GM19240 (cell line): ENCODE results near the gene MTNR1B.
A peak's percentile ranks its signal among the peaks of the same experiment; 100 is the strongest.

Experiments used
- DNase-seq: peaks from one replicate; pipeline ENCODE4 v3.0.0; 2011; ENCODE audit warnings: low spot score; ENCODE audit not compliant: insufficient read length

MTNR1B gene

DNA sequence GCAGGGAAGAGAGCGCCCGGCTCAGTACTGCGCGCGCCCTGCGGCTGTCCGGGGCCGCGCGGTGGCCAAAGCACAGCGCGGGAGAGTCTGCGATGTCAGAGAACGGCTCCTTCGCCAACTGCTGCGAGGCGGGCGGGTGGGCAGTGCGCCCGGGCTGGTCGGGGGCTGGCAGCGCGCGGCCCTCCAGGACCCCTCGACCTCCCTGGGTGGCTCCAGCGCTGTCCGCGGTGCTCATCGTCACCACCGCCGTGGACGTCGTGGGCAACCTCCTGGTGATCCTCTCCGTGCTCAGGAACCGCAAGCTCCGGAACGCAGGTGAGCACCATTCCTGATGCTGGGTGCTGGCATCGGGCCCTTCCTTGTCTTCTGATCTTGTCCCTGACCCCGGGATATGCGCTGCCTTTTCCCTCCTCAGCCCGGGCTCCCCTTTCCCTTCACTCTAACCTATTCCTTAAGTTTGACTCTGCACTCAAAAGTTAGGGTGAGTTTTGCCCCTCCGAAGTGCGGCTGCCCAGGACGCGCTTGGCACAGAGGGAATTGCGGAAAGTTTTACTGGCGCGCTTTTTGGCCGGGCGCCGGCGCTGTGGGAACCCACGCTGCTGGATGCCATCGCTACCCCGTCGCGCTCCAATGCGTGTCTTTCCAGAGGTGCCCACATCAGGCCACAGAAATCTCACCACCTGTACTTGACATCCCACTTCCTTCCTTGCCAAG, at the start of gene MTNR1B:
Gene MTNR1B (plus strand): TSS at position 18 of the 714 bp plus-strand sequence. CDS start 75 bp downstream, at position 93.
- no peak for DNase-seq

DNA sequence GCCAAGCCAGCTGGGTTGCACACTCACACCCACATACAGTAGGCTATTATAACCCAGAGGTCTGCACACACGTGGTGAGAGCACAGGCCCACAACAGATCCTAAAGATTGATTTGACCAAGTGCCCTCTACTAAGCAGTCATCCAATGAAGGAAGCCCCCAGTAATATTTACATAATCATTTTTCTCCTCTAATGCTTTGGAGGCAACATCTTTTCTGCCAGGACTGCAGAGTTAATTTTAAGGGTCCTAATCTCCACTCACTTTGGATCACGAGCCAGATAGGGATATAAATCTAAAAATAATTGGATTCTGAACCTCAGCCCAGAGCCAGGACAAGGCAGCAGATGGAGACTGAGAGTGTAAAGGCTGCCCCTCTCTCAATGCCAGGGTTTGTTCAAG, 49.1 kb upstream of the MTNR1B start:
- no peak for DNase-seq

GRCh38 chr11:92922731-92923130, 46.7 kb upstream of the MTNR1B start:
- no peak for DNase-seq

GRCh38 chr11:92929246-92929645, 40.2 kb upstream of the MTNR1B start:
- no peak for DNase-seq

DNA sequence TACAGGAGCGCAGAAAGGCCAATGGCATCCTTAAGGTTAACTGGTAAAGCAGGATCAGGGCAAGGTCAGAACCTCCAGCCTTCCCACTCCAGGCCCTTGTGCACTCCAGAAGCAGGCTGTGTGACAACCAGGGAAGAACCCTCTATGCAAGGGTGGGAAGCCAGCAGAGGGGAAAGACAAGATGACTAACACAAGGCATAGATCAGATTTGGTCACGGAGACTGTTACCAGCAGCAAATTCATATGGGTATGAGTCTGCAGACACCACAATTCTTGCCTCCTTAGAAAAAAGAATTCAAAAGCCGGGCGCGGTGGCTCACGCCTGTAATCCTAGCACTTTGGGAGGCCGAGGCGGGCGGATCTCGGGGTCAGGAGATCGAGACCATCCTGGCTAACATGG, 39.8 kb upstream of the MTNR1B start:
- DNase-seq = no peak

GRCh38 chr11:92931746-92932422, 37.6 kb upstream of the MTNR1B start:
- DNase-seq = no peak

DNA sequence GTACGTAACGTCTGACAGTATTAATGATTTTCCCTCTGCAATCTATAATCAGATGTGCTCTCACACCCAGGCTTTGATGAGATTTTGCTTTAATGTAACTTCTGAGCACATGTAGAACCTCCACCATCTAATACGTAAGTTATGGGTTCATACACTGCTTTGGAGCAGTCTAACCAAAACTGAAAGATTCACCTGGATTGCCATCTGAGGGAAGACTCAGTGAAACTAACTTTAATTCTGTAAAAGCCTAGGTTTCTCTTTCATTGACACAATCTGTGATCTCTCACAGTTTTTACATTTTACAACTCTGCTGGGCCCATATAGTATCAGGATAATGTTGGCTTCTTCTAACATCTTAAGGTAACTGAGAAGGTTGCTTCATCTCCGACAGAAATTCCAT, 30.1 kb upstream of the MTNR1B start:
- DNase-seq = no peak

DNA sequence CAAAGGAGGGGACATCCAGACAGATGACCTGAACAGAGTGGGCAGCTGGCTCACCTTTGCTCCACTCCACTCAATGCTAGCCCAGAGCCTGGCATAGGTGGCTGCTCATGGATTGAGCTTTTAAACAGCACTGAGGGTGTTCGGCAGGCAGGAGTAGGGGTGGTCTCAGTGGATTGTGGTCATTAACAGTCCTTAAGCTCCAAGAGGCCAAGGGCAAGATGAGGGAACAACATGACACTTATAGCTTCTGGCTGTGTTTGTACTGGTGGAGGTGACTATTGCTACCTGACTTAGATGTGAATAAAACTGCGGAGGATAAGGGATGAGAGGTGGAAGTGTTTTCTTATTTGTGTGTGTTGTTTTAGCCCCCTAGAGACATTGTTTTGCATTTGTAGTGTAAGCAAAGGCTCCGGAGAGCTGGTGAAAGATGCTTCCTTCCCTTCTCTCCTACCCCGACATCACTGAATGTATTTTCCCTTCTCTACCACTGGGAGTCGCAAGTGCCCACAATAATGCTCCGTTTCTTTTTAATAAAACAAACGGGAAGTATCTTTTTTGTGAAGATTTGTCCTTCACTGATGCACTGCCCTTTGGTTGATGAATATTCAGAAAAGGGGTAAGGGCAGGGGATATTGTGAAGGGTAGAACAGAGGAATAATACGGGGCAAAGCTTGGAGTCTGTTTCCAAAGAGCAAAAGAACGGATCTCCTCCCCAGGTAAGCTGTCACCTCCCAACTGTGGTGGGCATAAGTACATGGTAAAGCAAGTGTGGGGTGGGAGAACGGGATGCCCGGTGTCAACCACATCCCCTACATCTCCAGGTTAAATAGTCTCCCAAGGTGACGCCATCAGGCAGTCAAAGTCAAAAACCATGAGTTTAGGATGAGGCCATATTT, 27.5 kb upstream of the MTNR1B start:
- DNase-seq = peak; percentile 48

DNA sequence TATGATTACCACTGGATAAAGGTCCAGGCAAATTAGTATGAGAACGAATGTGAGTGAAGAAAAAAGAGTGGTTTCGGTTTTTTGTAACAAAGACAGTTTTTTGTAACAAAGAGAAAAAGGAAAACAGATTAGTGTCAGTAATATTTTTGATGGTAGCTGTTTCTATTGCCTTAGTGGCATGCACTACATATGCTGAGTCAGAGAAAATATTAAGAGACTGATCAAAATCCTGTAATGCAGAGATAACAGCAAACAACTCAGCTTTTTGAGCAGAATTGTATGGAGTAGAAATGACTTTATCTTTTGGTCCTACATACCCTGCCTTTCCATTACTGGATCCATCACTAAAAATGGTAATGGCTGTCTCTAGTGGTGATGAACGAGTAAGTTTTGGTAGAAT, 22.7 kb upstream of the MTNR1B start:
- DNase-seq = no peak

DNA sequence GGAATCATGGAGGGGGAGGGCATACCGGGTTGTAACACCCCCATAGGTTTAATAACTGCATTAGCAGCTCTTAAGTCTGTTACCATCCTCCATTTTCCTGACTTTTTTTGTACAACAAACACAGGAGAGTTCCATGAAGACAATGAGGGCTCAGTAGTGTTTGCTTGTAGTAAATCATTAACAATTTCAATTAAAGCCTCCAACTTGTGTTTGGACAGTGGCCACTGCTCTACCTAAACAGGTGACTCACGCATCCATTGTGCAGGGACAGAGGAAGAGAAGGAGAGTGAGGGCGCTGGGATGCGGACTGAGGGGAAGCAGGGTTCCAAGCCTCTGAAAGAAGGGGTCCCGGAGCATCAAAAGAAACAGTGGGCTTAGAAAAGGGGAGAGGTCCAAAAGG, 21.3 kb upstream of the MTNR1B start:
- DNase-seq = no peak

- no peak for DNase-seq
Measured at GRCh38 chr11:92954003-92954402, 15.4 kb upstream of the MTNR1B start.

DNA sequence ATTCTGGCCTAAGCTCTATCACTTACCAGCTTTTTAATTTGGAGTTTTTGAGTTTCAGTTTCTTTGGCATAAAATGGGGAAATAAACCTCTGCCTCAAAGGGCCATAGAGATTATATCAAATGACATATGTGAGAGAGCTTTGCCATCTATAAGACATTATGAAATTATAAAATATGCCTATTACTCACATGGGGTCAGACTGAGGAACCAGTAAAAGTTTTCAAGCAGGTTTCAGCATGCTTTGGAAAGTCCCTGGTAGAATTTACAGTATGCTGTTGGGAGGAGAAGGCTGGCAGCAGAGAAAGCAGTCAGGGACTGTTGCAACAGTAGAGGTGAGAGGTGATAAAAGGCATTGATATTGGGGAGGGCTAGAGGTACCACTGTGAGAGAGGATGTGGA, 13.6 kb upstream of the MTNR1B start:
- no peak for DNase-seq

- DNase-seq = no peak
Measured at GRCh38 chr11:92960886-92961285, 8.6 kb upstream of the MTNR1B start.

DNA sequence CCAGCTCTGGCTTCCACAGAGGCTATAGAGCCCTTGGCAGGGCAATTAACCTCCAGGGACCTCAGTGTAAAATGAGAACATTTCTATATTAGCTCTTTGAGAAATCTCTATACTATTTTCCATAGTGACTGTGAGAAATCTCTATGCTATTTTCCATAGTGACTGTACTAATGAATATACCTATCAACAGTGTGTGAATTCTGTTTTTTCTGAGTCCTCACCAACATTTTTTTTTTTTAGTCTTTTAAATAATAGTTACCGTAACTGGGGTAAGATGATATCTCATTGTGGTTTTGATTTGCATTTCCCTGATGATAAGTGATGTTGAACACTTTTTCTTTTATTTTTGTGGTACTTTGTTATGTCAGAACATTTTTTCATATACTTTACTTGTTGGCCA, 7.0 kb upstream of the MTNR1B start:
- no peak for DNase-seq

DNA sequence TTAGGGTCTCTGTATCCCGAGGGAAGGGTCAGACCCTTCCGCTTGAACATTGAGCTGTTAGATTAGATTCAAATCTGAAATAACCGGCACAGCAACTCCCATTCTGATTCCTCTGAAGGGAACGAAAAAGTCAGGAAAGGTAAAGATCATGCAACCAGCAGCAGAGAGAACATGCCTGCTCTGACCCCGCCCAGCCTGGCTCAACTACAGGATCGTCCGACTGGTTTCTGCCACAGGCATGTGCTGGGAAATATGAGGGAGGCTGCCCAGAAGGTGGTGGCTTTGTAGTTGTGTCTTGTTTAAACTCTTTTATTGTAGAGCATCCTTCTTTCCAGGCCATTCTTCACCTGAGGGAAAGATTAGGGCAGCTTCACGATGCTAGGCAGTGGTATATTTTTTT, 5.0 kb upstream of the MTNR1B start:
- DNase-seq = no peak

DNA sequence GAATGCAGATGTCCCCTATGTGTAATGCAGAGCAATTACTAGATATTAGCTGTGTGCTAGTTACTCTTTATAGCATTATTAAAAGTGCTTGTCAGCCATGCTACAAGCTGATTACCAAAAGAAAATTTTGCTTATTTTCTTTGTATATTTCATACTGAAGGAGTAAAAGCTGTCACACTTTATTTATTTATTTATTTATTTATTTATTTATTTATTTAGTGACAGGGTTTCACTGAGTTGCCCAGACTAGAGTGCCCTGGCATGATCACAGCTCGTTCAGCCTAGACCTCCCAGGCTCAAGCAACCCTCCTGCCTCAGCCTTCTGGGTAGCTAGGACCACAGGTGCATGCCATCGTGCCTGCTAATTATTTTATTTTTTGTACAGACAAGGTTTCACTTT, 4.3 kb upstream of the MTNR1B start:
- no peak for DNase-seq

GRCh38 chr11:92967178-92967577, 2.3 kb upstream of the MTNR1B start:
- DNase-seq = no peak

GRCh38 chr11:92967867-92968266, 1.6 kb upstream of the MTNR1B start:
- no peak for DNase-seq

DNA sequence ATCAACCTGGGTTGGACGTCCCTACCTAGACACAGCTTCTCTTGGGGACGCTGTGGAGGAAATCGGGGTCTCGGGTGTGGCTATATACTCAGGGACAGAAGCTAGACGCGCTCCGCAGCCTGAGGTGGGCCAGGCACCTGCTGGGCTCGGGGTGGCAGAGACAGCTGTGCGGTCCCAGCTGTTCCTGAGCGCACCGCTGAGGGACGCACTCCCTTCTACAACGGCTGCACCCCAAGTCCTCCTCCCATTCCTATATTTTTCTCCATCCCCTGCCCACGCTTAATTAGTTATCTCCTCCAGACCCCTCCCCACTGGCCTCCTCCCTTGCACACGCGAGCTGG, 188 bp upstream of the MTNR1B start:
- no peak for DNase-seq

DNA sequence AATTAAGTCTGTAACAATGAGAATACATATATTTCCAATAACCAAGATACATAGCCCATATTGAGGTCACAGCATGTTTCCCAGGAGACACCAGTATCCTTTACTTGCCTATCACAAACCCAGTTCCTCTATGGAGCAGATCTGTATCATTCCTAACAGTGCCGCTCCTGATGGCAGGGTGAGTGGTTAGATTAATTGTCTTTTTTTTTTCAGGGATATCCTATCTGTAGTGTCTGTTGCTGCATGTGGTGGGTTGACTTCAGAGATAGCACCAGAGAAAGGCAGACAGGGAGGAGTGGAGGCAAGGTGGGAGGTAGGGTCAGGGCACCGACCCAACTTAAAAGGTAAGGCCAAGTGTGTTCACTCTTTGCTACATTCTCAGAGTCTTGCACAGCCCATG, 2.8 kb downstream of the MTNR1B start:
- no peak for DNase-seq

DNA sequence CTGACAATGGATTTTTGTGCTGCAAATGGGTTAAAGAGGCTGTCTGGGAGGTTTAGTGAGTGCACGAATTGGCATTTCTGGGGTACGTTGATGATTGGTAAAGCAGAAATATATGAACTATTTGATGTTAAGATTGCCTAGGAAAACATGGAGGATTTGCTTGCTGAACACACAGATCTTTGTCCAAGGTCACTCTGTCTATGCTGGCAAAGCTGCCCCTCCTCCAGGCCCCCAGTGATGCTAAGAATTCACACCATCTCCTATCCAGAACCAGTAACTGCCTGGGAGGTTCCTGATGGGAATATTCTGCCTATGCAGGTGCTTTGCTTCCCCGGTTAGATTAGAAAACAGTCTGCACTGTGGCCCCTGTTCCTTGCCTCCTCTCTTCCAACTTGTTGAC, 5.8 kb downstream of the MTNR1B start:
- DNase-seq = no peak

DNA sequence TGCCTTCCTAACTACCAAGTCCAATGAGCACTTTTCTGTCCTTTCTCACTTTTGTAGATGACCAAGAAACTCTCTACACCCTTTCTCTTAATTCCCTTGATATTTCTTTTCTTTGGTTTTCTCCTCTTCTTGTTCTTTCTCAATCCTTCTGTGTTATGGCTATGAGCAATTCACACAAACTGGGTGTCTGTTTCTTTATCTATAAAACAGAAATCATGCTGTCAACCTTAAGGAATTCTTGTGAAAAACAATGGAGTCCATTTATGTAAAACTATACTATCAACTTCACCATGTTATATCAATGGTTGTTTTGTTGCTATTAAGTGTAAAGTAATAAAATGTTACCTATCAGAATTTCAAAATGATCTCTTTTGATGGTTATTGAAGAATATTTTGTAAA, 7.2 kb downstream of the MTNR1B start:
- DNase-seq = no peak
